Activated CD8-positive, alpha-beta T cell treated with anti-CD3 and anti-CD28 coated beads, Interleukin-2, amount 10 ng/mL, durations not matched to agents 7 days and 5 days (primary cell): ENCODE measurements around the gene NPFFR1. TPM values are rescaled to one million over a fixed set of nuclear protein-coding genes. Genes with fewer than 3 reads are reported as not detected.

Experiments used
- ATAC-seq: fragments of 150-1000 bp; cut with Tn5 transposase; one replicate; pipeline ENCODE4 v1.10.0; 2021; ENCODE audit warnings: moderate library complexity
- CTCF ChIA-PET: fragments of 350-600 bp; sonication (Branson Sonifier 250); formaldehyde crosslinking; loops from one replicate; lab custom pipeline; 2021; ENCODE audit warnings: antibody characterized with exemption; lab: Charles Lee
- POLR2A ChIA-PET: fragments of 350-600 bp; sonication (Branson Sonifier 250); formaldehyde crosslinking; loops from one replicate; lab custom pipeline; 2021; ENCODE audit warnings: antibody characterized with exemption; lab: Charles Lee
- DNase-seq: peaks from one replicate; pipeline ENCODE4 v3.0.0-alpha.2; 2020
- H3K27ac Mint-ChIP-seq: one replicate; pipeline ENCODE4 v1.8.0; 2021; ENCODE audit warnings: mild to moderate bottlenecking, mixed read lengths
- H3K27me3 Mint-ChIP-seq: one replicate; pipeline ENCODE4 v1.8.0; 2021; ENCODE audit warnings: low read depth, mixed read lengths
- H3K36me3 Mint-ChIP-seq: one replicate; pipeline ENCODE4 v1.8.0; 2021; ENCODE audit warnings: low read depth, mixed read lengths
- H3K4me1 Mint-ChIP-seq: one replicate; pipeline ENCODE4 v1.8.0; 2021; ENCODE audit warnings: low read depth, mixed read lengths
- H3K4me3 Mint-ChIP-seq: one replicate; pipeline ENCODE4 v1.8.0; 2021; ENCODE audit warnings: mild to moderate bottlenecking, mixed read lengths
- H3K9me3 Mint-ChIP-seq: one replicate; pipeline ENCODE4 v1.8.0; 2022; ENCODE audit warnings: mixed read lengths; ENCODE audit not compliant: insufficient read depth
- total RNA-seq, 2 experiments: library from RNA; stranded (reverse); gene quantifications; one replicate each; pipeline ENCODE4 v1.2.3, GENCODE V29; 2021

The NPFFR1 gene
- total RNA-seq, 2 experiments from 2014 or later: not detected

- Mint-ChIP-seq H3K27me3 (no peaks in the 10 kb centered on the region), H3K27ac (no peak overlapping the region), H3K4me1 (no peaks in the 10 kb centered on the region), H3K36me3 (no peaks in the 10 kb centered on the region), H3K4me3 (no peak overlapping the region), H3K9me3 (no peaks in the 10 kb centered on the region)
- no peak for ATAC-seq
- CTCF ChIA-PET: interaction anchor here (2.0 kb wide), 1 partner anchor 91 kb away, joined by 5 read pairs; no protein-coding TSS in a partner anchor
- no peak for DNase-seq
- POLR2A ChIA-PET: interaction anchor here (0.6 kb wide), 1 partner anchor 20 kb away, joined by 3 read pairs; no protein-coding TSS in a partner anchor
These were observed 29.2 kb upstream of the NPFFR1 start for GRCh38 chr10:70312972-70313371.

GRCh38 chr10:70312249-70312648 lies 28.4 kb upstream of the NPFFR1 start:
- ChIA-PET POLR2A (interaction anchor here (0.6 kb wide), 2 partner anchors 19 to 91 kb away, joined by 3 read pairs; partner anchors contain the start of gene EIF4EBP2), CTCF (interaction anchor here (2.0 kb wide), 1 partner anchor 90 kb away, joined by 5 read pairs; no protein-coding TSS in a partner anchor)
- Mint-ChIP-seq H3K36me3 (no peaks in the 10 kb centered on the region), H3K4me3 (no peak overlapping the region), H3K4me1 (no peaks in the 10 kb centered on the region), H3K27ac (no peak overlapping the region), H3K27me3 (no peaks in the 10 kb centered on the region), H3K9me3 (no peaks in the 10 kb centered on the region)
- ATAC-seq (no peak), DNase-seq (no peak)

GRCh38 chr10:70311698-70312097 lies 27.9 kb upstream of the NPFFR1 start:
- DNase-seq (no peak), ATAC-seq (no peak)
- CTCF ChIA-PET: interaction anchor here (2.0 kb wide), 1 partner anchor 90 kb away, joined by 5 read pairs; no protein-coding TSS in a partner anchor
- Mint-ChIP-seq H3K4me1 (no peaks in the 10 kb centered on the region), H3K36me3 (no peaks in the 10 kb centered on the region), H3K27ac (no peak overlapping the region), H3K4me3 (no peak overlapping the region), H3K9me3 (no peaks in the 10 kb centered on the region), H3K27me3 (no peaks in the 10 kb centered on the region)
- POLR2A ChIA-PET: no interaction called here

GRCh38 chr10:70309661-70310060 lies 25.9 kb upstream of the NPFFR1 start:
- no peaks in the 10 kb centered on the region for H3K27me3 Mint-ChIP-seq
- H3K9me3 Mint-ChIP-seq: no peaks in the 10 kb centered on the region
- no peak overlapping the region for H3K4me3 Mint-ChIP-seq
- H3K4me1 Mint-ChIP-seq: peaks cover 7% of the 10 kb centered on the region
- H3K36me3 Mint-ChIP-seq: no peaks in the 10 kb centered on the region
- DNase-seq (no peak), ATAC-seq (no peak)
- H3K27ac Mint-ChIP-seq: no peak overlapping the region
- ChIA-PET POLR2A (no interaction called here), CTCF (interaction anchor here (1.1 kb wide), 1 partner anchor 55 kb away, joined by 3 read pairs; no protein-coding TSS in a partner anchor)

GRCh38 chr10:70308121-70309060 lies 24.6 kb upstream of the NPFFR1 start:
- no peak overlapping the region for H3K27ac Mint-ChIP-seq
- ATAC-seq: no peak
- no peak for DNase-seq
- H3K9me3 Mint-ChIP-seq: no peaks in the 10 kb centered on the region
- POLR2A ChIA-PET: no interaction called here
- H3K4me3 Mint-ChIP-seq: no peak overlapping the region
- H3K36me3 Mint-ChIP-seq: no peaks in the 10 kb centered on the region
- H3K4me1 Mint-ChIP-seq: peaks cover 7% of the 10 kb centered on the region
- no peaks in the 10 kb centered on the region for H3K27me3 Mint-ChIP-seq
- CTCF ChIA-PET: no interaction called here

GRCh38 chr10:70306886-70307520 lies 23.2 kb upstream of the NPFFR1 start:
- DNase-seq: no peak
- CTCF ChIA-PET: interaction anchor here (0.7 kb wide), 1 partner anchor 34 kb away, joined by 3 read pairs; no protein-coding TSS in a partner anchor
- Mint-ChIP-seq H3K36me3 (no peaks in the 10 kb centered on the region), H3K4me1 (peaks cover 7% of the 10 kb centered on the region), H3K9me3 (no peaks in the 10 kb centered on the region), H3K4me3 (no peak overlapping the region), H3K27me3 (no peaks in the 10 kb centered on the region), H3K27ac (no peak overlapping the region)
- POLR2A ChIA-PET: no interaction called here
- no peak for ATAC-seq

GRCh38 chr10:70306181-70306705 lies 22.4 kb upstream of the NPFFR1 start:
- no peak for ATAC-seq
- no peak overlapping the region for H3K27ac Mint-ChIP-seq

GRCh38 chr10:70303730-70304129 lies 19.9 kb upstream of the NPFFR1 start:
- ChIA-PET CTCF (interaction anchor here (0.9 to 1.1 kb wide), 2 partner anchors 61 to 83 kb away, joined by 3 read pairs; no protein-coding TSS in a partner anchor), POLR2A (no interaction called here)
- DNase-seq (no peak), ATAC-seq (no peak)
- Mint-ChIP-seq H3K27me3 (no peaks in the 10 kb centered on the region), H3K9me3 (no peaks in the 10 kb centered on the region), H3K36me3 (no peaks in the 10 kb centered on the region), H3K4me1 (peaks cover 7% of the 10 kb centered on the region), H3K4me3 (no peak overlapping the region), H3K27ac (no peak overlapping the region)

More at GRCh38 chr10:70306181-70306705, 22.4 kb upstream of the NPFFR1 start:
- no peak for DNase-seq
- Mint-ChIP-seq H3K9me3 (no peaks in the 10 kb centered on the region), H3K4me1 (peaks cover 7% of the 10 kb centered on the region), H3K36me3 (no peaks in the 10 kb centered on the region), H3K27me3 (no peaks in the 10 kb centered on the region), H3K4me3 (no peak overlapping the region)
- ChIA-PET POLR2A (no interaction called here), CTCF (no interaction called here)

GRCh38 chr10:70302292-70302691 lies 18.5 kb upstream of the NPFFR1 start:
- DNase-seq (no peak), ATAC-seq (no peak)
- H3K36me3 Mint-ChIP-seq: no peaks in the 10 kb centered on the region
- H3K4me3 Mint-ChIP-seq: no peak overlapping the region
- no peaks in the 10 kb centered on the region for H3K9me3 Mint-ChIP-seq
- no peaks in the 10 kb centered on the region for H3K27me3 Mint-ChIP-seq
- H3K4me1 Mint-ChIP-seq: peaks cover 7% of the 10 kb centered on the region
- POLR2A ChIA-PET: no interaction called here
- CTCF ChIA-PET: interaction anchor here (1.3 kb wide), 1 partner anchor 70 kb away, joined by 3 read pairs; no protein-coding TSS in a partner anchor
- no peak overlapping the region for H3K27ac Mint-ChIP-seq

- no peaks in the 10 kb centered on the region for H3K27me3 Mint-ChIP-seq
- no peak for DNase-seq
- CTCF ChIA-PET: interaction anchor here (0.9 kb wide), 1 partner anchor 63 kb away, joined by 4 read pairs; no protein-coding TSS in a partner anchor
These were observed 17.2 kb upstream of the NPFFR1 start for GRCh38 chr10:70300908-70301597.

GRCh38 chr10:70300461-70300860 lies 16.7 kb upstream of the NPFFR1 start:
- CTCF ChIA-PET: interaction anchor here (0.9 to 2.1 kb wide), 2 partner anchors 64 kb away, joined by 4 to 6 read pairs; no protein-coding TSS in a partner anchor
- DNase-seq (no peak), ATAC-seq (no peak)
- Mint-ChIP-seq H3K9me3 (no peaks in the 10 kb centered on the region), H3K27ac (no peak overlapping the region), H3K27me3 (no peaks in the 10 kb centered on the region), H3K4me1 (peaks cover 5% of the 10 kb centered on the region), H3K4me3 (no peak overlapping the region), H3K36me3 (no peaks in the 10 kb centered on the region)
- POLR2A ChIA-PET: no interaction called here

More at GRCh38 chr10:70300908-70301597, 17.2 kb upstream of the NPFFR1 start:
- H3K36me3 Mint-ChIP-seq: no peaks in the 10 kb centered on the region
- no peaks in the 10 kb centered on the region for H3K9me3 Mint-ChIP-seq
- no peak overlapping the region for H3K27ac Mint-ChIP-seq
- no peak for ATAC-seq
- peaks cover 7% of the 10 kb centered on the region for H3K4me1 Mint-ChIP-seq
- POLR2A ChIA-PET: no interaction called here
- no peak overlapping the region for H3K4me3 Mint-ChIP-seq
